COR-L47 (cell line): ENCODE results near the gene ATP13A2.

Experiments used
- DNase-seq: peaks from one replicate; lab custom pipeline; 2025; lab: John Stamatoyannopoulos, UW

The ATP13A2 gene

DNA sequence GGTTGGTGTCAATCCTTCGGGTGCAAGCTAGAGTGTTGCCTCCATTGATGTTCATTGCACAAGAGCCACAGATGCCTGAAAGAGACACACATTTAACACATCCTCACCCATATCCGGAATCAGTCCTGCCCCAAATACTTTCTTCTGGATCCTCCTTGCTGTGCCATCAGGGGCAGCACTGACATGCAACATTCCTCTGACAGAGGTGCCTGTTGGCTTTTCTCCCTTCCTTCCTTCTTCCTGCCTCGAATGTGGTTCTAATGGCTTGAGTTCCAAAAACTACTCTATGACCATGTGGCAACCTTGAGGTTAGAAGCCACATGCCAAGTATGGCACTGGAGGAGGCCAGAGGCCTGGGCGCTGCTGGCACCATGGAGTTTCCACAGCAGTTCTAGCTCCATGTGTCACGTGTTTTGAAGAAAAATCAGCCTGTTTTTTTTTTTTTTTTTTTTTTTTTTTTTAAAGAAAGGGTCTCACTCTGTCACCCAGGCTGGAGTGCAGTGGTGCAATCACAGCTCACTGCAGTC is 17.0 kb upstream of the ATP13A2 start:
- DNase-seq, result no peak

DNA sequence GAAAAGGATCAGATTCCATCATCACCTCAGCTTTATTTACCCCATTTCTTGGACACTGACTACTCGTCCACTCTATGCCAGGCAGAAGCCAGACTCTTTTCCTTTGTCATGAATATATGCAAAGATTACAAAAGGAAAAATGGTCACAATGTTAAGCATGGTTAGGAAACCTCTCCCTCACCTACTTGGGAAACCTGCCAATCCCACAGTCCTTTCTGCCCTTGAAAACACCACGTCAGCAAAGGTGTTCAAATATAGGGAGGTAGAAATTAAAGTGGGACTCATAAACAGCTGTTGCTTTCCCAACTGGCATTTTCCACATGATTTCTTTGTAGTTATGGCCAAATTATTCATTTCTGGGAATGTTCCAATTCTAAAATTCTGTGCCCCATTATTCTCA is 16.2 kb upstream of the ATP13A2 start:
- no peak for DNase-seq

DNA sequence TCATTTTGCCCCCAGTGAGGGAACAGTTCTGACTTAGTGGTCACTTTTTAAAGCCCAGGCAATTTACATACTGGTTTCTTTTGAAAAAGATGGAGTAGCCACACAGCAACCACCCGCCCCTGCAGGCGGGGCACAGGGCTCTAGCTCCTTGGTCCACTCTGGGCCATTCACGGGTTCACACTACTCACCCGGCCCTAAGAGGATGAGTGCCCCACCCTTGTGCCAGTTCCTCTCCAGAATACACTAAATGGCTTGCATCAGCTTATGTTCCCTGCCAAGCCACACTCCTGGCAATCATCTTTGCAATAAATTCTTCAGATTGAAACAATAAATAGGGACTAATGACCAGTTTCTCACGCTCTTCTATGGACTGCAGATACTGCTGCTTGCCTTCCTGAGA is 15.7 kb upstream of the ATP13A2 start:
- no peak for DNase-seq

DNA sequence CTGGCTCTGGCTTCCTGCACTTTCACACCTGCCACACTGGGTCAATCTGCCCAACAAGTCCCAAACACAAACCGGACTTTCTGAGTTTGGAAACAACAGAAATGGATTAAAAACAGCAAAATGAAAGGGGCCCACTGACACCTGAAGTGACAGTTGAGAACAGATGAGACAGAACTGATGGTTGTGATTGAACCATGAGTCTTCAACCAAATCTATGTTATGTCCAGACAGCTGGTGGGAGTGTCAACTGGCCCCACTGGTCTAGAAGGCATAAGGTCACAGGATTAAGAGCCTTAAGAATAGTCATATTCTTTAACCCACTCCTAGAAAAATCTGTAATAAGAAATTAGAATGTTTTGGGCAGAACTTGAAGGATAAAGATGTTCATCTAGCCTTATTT is 13.0 kb upstream of the ATP13A2 start:
- DNase-seq, result no peak

DNA sequence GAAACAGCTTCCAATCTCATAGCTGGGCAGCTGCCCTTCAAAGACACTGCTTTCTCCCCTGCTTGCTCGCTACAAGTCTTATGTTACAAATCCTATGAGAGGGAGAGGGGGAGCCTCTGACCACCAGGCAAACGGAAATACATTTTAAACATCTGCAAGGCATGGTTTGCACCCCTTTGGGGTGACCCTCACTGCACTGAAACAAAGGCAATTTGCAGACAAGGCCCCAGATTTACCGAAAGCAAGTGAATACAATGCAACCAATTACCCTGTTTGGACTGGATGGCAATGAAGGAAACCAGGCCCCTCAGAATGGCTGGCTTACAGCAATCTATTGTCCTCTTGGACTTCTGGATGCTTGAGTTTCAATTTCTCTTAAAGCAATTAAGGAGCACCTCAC is 11.8 kb upstream of the ATP13A2 start:
- DNase-seq, result no peak

DNA sequence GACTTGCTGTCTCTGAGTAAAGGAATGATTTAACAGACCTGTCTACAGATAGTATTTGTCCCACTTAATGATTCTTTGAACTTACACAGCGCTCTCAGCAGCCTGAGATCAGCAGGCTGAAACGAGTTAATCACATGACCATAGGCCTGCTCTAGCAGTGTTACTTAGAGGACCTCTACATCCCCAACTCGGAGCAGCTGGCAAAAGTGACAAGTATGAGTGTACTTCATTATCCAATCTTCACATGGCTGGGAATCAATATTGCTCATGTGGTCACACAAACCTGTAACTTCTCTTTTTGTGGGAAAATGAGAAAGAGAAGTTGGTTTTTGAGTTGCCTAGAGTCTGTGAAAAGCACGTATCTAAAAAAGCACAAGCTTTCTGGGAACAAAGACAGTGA is 11.4 kb upstream of the ATP13A2 start:
- DNase-seq, result no peak

DNA sequence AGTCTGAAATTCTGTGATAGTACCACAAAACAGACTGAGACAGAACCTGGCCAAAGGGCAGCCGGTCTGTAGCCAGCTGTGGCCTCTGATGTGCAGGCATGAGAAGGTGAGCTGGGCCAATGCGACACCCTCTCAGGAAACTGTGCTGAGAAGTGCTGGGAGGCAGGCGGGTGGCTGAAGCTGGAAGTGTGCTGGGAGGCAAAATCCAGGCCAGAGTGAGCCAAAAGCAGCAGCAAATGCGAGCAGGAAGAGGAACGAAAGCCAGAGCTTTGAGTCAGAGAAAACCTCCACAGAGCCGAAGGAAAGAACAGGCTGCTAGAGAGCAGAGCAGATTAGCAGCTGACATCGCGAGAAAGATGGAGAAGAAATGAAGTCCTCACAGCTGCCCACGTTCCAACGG is 10.2 kb upstream of the ATP13A2 start:
- DNase-seq, result no peak

DNA sequence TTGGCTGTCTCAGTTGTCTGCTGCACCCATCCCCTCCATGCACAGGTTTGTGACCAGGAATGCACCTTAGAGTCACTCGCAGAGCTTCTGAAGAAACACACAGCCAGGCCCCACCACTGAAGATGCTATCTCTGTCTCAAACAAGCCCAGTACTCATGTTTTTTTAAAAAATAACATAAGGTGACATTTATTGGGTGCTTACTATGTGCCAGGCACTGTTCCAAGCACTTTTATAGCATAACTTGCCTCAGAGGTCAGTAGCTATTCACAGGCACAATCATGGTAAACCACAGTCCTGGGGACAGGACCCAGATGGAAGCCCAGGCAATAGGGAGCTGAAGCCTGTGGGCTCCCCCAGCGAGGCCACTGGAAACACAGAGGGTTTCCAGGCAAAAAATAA is 8.8 kb upstream of the ATP13A2 start:
- DNase-seq, result no peak

DNA sequence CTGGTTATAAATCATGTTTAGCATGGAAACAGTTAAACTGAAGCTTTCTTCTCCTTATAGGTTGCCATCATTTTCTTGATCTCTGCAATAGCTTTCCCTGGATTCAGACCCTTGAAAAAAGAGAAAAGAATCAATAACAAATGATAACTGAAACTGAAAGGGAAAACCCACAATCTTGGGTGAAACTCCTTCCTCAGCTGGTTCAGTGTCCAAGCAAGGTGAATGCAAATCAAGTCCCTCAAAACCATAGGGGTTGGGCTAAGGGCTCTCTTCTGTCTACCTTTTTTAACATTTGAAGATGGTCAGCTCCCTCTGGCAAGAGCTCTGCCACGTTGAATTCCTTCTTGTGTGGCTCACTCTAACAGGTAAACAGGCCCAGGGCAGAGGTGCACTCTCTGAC is 7.1 kb upstream of the ATP13A2 start:
- no peak for DNase-seq

DNA sequence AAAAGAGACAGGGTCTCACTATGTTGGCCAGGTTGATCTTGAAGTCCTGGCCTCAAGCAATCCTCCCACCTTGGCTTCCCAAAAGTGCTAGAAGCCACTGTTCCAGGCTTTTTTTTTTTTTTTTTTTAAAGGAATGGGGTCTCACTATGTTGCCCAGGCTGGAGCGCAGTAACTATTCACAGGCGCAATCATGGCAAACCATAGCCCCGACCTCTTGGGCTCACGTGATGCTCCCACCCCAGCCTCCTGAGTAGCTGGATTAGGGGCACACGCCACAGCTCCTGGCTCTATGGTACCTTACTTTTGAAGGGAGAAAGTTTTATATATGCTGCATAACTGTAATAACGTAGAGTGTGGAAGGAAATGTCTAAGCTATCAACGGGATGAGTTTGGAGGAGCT is 5.7 kb upstream of the ATP13A2 start:
- no peak for DNase-seq

DNA sequence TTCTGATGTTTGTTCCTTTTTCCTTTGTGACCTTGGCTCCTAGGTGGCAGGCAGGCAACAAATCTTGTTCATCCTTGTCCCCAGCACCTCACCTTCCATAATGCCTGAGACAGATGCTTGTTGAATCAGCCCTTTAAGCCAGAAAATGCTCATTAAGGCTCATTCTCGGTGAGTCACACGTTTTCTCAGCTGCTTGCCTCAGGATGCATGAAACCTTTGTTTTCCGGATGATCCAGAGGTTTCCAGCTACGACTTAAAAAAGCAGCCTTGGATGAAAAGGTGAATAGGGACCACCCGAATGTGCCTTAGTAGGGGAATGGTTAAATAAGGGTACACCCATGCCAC is 4.6 kb upstream of the ATP13A2 start:
- DNase-seq, result no peak

DNA sequence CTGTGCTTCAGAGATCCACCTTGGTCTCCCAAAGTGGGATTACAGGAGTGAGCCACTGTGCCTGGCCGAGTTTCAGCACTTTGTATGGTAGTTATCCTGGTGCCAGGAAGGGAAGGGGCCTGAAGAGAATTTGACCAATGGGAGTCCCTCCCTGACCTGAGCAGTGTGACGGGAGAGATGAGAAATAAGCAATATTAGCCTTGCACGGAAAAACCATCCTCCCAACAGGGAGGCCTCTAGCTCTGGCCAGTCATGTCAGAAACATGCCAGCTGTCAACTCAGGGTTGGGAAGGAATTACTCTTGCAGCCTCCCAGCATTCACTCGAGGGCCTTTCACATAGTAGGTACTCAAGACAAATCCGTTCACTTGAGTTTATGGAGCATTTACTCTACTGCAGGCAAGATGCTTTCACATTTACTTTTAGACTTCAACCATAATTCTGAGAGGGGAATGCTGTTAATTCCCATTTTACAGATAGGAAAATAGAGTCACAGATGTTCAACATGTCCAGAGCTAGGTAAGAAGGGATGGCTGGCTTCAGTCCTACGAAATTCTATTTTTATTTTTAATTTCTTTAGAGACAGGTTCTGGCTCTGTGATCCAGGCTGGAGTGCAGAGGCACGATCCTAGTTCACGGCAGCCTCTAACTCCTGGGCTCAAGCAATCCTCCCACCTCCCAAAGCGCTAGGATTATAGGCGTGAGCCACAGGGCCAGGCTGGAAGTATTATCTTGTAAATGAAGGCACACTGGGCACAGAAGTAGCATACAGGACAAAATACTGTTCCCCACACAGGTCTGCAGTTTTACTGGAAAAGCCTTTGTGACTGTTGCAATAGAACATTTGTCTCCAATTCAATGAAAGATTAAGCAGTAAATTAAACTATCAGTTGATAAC is 3.2 kb upstream of the ATP13A2 start:
- DNase-seq, result no peak

DNA sequence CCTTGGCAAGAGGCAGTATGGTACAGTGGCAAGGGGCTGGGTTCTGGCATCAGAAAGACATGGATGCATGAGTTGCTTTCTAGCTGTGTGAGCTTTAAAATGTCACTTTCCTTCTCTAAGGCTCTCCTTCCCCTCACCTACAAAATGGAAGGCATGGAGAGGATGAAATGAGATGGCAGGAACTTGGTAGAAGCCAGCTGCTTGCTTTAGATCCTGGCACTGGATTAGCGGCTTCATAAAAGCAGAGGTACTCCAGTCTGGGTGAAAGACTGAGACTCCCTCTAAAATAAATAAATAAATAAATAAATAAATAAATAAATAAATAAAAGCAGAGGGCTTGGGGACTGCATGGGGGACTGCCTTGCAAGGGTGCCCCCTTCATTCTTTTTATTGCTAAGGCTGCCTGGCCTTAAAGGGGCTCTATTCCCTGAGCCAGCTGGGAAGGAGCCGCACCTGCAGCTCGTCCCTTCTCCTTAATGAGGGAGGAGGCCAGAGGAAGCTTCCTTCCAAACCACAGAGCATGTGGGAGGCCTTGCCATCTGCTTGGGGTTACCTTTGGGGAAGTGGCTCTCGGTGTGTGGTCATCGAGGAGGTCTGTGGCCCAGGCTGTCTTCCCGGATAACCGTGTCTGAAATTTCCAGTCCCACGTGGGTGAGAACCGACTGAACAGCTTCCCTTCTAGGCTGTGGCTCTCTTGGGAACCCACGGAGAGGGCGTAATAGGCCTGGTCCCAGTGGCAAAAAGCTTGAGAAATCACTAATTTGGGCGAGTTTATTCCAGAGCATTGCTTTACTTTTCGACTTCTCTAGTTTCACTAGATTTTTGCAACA is 2.0 kb upstream of the ATP13A2 start:
- no peak for DNase-seq

DNA sequence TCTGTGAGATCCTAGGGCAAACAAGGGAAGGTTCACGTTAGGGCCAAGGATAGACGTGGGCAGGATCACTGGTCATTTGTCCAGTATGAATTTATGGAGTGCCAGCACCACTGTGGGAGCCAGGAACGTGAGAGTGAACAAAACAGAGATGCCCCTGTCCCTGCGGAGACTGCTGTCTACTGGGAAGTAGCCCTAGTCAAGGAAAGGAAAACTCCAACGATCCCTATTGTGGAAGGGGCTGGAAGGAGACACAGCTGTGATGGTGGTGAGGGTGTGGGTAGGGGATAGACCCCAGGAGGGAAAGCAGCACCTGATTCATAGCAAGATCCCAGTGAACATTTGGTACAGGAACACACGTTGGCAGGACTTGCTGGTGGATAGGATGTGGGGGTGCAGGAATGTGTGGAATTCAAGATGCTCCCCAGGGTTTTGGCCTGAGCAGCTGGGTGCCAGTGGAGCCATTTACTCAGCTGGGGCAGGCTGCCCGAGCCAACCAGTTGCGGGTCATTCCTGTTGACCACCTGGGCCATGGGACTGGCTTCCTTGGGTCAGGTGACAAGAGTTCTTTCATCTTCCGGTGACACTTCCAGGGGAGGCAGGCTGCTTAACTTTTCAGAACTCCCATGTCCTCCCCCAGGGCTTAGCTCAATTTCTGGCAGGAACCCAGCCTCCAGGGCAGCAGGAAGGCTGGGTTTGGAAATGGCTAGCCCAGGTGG is 1.2 kb upstream of the ATP13A2 start:
- no peak for DNase-seq

DNA sequence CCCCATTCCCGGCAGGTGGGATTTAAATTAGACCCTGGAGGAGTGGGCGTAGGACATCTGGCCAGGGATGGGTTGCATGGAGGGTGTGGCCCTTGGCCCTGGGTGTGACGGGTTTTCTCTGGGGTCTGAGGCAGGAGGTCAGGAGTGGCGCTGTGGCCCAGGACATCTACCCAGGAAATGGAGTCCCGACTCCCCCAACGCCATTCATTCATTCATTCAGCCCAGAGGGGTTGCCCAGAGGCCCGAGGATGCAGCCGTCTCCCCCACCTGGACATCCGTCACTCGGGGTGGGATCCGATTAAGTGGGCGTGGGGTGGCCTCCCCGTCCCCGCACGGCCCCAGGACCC is 663 bp downstream of the ATP13A2 start:
- no peak for DNase-seq

DNA sequence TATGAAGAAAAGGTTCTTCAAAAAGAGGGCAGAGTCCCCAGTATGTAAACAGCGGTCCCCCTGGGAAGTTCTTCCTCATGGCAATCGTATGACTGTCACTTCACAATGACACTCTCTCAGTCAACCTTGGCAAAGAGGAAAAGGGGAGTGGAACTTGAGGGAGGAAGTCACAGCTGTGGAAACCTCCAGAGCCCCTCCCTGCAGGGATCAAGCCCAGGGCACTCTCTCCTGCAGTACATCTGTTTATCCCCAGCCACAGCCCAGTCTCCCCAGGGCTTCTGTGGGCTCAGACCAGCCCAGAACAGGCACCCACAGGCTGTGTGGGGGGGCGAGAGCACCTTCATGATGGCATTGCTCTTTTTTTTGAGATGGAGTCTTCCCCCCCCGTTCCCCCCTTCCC is 2.0 kb downstream of the ATP13A2 start:
- no peak for DNase-seq

DNA sequence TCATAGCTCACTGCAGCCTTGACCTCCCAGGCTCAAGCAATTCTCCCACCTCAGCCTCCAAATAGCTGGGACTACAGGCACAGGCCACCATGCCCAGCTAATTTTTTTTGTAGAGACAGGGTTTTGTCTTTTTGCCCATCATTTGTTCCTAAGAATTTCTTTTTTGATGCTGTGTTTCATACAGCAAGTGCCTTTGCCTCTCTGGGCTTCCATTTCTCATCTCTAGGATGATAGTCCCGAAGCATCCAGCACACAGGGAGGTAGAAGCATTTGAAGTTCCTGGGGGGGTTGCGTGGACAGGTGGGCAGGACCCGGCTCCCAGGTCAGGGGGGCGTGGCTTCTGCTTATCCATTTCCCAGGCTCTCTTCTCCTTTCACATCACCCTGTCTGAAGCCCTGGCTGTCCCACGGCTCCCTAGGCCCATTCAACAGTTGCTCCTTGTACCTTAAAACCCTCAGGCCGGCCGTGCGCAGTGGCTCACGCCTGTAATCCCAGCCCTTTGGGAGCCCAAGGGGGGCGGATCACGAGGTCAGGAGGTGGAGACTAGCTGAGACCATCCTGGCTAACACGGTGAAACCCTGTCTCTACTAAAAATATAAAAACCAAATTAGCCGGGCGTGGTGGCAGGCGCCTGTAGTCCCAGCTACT is 3.4 kb downstream of the ATP13A2 start:
- no peak for DNase-seq

DNA sequence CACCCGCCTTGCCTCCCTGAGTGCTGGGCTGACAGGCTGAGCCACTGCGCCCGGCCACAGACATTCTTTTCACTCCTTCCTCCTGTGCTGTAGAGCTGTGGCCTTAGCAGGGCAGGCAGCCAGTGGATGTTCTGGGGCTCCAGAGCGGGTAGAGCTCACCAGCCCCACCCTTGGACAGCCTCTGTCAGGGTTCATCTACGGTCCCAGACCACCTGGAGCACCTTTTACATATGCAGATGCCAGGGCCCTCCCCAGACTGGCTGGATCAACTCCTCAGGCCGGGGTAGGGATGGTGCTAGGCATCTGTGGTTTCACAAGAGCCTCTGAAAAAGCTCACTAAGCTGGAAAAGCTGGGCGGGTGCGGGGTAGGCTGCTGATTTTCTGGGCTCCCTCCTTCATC is 4.6 kb downstream of the ATP13A2 start:
- no peak for DNase-seq

DNA sequence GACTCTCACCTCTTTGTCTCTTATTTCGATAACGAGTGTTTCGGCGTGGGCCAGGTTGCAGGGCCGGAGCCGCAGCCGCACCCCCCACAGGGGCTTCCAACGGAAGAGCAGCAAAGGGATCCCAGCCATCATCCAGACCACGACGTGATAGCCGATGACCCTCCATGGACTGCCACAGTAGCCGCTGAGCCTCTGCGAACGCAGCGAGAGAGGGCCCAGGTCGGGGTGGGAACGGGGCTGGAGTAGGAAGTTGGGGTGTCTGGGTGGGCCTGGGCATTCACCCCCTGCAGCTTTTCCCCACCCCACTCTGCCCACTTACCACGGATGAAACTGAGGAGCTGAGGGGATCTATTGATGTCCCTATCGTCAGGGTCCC is 6.4 kb downstream of the ATP13A2 start:
- DNase-seq, result no peak

DNA sequence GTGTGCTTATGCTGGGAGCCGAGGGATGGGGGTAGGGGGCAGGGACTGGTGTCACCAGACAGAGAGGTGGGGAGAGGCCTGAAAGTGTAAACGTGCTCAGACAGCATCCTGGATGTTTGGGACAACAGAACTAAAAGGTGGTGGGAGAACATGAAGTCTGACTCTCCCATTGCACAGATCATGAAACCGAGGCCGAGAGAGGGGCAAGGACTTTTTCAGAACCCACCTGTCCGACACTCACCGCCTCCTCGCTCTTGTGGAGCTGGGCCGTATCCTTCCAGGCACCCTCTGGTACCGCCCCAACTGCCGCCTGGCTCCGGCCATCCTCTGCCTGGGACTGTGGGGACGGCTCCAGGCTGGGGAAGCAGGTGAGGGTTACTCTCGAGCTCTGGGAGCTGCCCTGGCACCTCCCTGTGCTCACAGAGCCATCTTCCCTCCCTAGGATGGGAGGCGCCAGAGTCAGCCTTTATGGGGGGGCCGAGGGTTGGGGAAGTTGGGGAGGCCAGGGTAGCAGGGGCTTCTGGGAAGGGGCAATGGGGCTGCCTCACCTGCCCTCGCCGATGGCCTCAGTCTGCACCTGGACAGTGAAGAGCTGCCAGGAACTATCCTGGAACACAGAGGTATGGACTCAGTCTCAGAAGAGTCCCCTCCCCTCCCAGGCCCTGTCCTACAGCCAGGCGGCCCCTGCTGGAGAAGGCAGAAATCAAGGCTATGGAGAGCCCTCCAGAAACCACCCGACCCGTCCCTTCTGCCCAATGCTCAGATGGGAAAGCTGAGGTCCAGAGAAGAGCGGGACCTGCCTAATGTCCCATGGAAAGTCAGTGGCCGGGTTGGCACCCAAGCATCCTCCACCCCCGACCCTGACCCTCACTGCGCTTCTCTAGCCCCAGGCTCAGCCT is 7.0 kb downstream of the ATP13A2 start:
- no peak for DNase-seq

DNA sequence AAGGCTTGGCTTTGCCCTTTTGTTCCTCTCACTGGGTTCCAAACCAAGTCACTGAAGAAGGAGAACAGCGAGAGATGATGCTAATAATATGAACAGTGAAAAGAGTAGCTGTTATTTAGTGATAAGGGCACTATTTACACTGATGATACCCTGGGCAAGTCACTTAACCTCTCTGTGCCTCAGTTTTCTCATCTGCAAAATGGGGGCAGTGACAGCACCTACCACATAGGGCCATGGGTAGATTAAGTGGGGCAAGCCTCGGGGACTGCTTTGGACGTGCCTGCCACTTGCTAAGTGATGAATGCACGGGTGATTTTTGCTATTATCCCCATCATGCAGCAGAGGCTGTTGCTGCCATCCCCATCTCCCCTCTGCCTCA is 9.2 kb downstream of the ATP13A2 start:
- no peak for DNase-seq
